Measurements from ENCODE around the gene POMT1.

- no peak for TF ChIP-seq CTCF (tag by site-specific recombination; IDR thresholded peaks at IDR 0.05)
- TF ChIP-seq ZNF449 (tag by site-specific recombination; IDR thresholded peaks at IDR 0.05): no peak
- no peak for TF ChIP-seq ZNF302 (tag by site-specific recombination; IDR thresholded peaks at IDR 0.05; ENCODE audit: low read depth)
These were observed 9.2 kb downstream of the POMT1 start for GRCh38 chr9:131511880-131512279.
